Measurements from ENCODE around the gene KCNH1.

The KCNH1 gene

DNA sequence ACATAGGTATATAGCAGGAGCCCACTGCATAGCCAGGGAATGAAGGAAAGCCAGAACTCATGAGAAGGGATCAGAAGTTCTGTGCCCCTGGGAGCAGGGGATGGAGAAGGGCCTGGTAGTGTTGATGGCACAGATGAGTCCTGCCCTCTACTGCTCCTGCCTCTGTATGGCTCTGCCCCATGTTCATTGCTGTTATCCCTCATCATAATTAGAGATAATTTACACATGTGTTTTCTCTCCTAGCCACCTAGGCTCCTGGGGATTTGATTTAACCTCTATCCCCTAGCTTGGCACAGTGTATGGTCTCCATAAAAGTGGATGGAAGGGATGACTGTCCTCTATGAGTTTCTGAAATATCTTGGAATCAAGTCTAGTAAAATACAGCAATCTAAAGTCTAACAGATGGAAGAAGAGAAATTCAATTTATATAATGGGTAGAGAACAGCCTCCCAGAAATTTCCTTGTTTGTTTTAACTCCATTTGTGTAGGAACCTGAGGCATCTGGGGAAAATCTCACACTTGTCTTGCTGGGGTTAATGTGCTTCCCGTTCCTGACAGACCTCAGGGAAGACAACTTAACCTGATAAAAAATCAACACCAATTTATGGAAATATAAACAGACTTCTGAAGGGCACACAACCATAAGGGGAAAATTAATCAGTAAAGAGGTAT, 411.4 kb downstream of the KCNH1 start:
- Histone ChIP-seq H3K4me3 (replicated peaks; ENCODE audit: low read depth, low read length) (no peak overlapping the region), H3K36me3 (ENCODE audit: control insufficient read depth, insufficient read depth, low read length) (no peaks in the 10 kb centered on the region), H3K27me3 (replicated peaks; ENCODE audit: control insufficient read depth, insufficient read depth, low read length) (no peaks in the 10 kb centered on the region; the same call in 1 of the 2 replicates)
- TF ChIP-seq, protein P1, sequence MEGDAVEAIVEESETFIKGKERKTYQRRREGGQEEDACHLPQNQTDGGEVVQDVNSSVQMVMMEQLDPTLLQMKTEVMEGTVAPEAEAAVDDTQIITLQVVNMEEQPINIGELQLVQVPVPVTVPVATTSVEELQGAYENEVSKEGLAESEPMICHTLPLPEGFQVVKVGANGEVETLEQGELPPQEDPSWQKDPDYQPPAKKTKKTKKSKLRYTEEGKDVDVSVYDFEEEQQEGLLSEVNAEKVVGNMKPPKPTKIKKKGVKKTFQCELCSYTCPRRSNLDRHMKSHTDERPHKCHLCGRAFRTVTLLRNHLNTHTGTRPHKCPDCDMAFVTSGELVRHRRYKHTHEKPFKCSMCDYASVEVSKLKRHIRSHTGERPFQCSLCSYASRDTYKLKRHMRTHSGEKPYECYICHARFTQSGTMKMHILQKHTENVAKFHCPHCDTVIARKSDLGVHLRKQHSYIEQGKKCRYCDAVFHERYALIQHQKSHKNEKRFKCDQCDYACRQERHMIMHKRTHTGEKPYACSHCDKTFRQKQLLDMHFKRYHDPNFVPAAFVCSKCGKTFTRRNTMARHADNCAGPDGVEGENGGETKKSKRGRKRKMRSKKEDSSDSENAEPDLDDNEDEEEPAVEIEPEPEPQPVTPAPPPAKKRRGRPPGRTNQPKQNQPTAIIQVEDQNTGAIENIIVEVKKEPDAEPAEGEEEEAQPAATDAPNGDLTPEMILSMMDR (IDR thresholded peaks at IDR 0.05; ENCODE audit: insufficient read depth, low read length, poor library complexity, severe bottlenecking): no peak
- no peak for DNase-seq (ENCODE audit: extremely low read depth, insufficient read length)

DNA sequence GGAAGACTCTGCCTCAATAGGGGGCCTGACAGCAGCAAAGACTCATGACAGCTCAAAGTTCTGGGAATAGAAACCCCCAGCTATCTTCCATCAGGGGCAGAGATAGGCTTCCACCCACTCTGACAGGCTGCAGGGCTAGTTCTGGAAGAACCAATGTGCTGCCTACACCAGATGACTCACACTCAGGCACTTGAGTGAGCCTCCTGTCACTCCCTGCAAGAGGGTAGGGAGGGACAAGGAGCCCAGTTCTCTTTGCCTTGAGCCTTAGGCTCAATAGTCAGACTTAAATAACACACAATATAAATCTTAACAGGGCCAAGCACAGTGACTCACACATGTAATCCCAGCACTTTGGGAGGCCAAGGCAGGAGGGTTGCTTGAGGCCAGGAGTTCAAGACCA, 418.9 kb downstream of the KCNH1 start:
- no peak overlapping the region for H3K4me3 ChIP-seq (replicated peaks; ENCODE audit: low read depth, low read length)
- H3K27me3 ChIP-seq (replicated peaks; ENCODE audit: control insufficient read depth, insufficient read depth, low read length): no peaks in the 10 kb centered on the region
- TF ChIP-seq, protein P1 (IDR thresholded peaks at IDR 0.05; ENCODE audit: insufficient read depth, low read length, poor library complexity, severe bottlenecking): no peak
- DNase-seq (ENCODE audit: extremely low read depth, insufficient read length): no peak
- no peaks in the 10 kb centered on the region for H3K36me3 ChIP-seq (ENCODE audit: control insufficient read depth, insufficient read depth, low read length)

DNA sequence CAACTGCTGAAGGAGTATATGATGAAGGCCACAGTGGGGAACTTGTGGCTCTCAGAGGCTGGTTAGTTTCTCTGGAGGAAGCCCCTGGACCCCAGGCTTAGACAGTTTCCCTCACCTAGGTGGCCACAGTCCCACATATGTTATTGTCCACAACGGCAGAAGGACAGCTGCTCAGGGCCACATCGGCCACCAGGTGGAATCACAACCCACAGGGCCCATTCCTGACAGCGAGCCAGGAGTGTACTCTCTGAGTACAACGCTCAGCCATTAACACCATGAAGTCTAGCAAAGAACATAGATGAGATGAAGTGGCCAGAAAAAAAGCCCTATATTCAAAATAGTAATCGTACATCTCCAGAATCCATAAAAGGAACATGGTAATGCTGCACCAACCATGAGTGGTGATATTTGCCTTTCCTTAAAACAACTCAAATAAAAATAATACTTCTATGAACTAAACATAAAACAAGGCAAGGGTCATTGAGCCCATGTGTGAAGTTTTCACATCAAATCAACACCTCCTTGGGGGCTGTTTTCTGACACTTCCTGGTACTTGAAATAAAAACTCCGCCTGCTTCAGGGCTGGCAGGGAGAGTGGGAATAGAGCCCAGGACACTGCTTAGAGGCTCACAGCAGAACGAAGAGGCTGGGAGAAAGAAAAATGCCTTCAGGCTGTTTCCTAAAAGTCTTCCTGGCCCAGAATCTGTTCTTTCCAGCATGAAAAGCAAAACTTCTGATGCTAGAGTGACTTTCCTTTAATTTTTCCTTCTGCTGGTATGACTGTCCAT, 421.9 kb downstream of the KCNH1 start:
- TF ChIP-seq, protein P1 (IDR thresholded peaks at IDR 0.05; ENCODE audit: insufficient read depth, low read length, poor library complexity, severe bottlenecking): no peak
- Histone ChIP-seq H3K27me3 (replicated peaks; ENCODE audit: control insufficient read depth, insufficient read depth, low read length) (no peaks in the 10 kb centered on the region), H3K4me3 (replicated peaks; ENCODE audit: low read depth, low read length) (no peak overlapping the region), H3K36me3 (ENCODE audit: control insufficient read depth, insufficient read depth, low read length) (no peaks in the 10 kb centered on the region)
- DNase-seq (ENCODE audit: extremely low read depth, insufficient read length): no peak

DNA sequence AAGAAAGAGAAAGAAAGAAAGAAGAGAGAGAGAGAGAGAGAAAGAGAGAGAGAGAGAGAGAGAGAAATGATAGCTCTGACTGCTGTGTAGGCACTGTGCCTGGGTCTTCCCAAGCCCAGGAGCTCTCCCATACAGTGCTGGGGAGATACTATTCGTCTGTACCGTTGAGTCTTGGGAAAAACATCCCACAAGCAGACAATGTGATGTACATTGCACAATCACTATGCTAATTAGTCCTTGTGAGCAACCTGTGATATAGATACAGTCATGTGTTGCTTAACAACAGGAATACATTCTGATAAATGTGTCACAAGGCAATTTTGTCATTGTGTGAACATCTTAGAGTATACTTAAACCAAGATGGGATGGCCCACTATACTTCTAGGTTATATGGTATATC, 424.2 kb downstream of the KCNH1 start:
- H3K27me3 ChIP-seq (replicated peaks; ENCODE audit: control insufficient read depth, insufficient read depth, low read length): no peaks in the 10 kb centered on the region
- DNase-seq (ENCODE audit: extremely low read depth, insufficient read length): no peak
- TF ChIP-seq, protein P1 (IDR thresholded peaks at IDR 0.05; ENCODE audit: insufficient read depth, low read length, poor library complexity, severe bottlenecking): no peak

DNA sequence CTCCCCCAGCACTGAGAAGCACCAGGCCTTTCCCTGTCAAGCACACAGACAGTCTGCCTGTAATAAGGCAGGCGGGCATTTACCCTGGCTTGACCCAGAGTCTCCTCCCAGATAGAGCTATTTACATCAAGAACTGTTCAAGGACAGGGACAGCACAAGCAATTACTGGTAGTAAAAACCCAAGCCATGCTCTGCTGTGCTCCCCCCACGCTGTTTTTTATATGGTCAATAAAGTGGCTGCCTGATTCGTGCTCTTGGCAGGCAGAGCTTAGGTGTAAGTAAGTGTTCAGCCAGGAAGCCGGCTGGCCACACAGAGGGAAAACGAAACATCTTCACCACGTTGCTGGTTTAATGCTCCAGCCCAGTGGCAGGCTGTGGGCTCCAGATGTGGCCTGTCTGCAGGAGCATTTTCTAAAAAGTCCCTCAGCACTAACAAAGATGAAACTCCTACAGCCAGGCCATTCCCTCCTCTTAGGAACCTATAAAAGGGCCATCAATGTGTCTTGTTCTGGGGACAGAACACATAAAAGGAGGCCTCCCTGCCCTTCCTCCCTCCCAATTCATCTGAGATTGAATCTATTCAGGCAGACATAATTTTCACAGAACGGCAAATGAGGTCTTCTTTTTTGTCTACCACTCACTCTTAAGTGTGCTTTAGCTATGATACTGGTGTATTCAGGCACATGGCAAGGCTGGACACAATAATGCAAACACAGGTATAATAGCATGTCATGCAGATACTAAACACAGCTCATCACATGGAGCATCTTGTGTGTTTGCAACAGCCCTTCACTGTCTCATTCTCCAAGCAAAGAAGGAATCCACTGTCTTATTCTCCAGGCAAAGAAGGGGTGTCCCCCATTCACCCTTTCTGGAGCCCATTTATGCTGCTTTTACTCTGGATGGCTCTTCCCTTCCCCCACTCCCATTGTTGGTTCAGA, 426.4 kb downstream of the KCNH1 start:
- TF ChIP-seq, protein P1 (IDR thresholded peaks at IDR 0.05; ENCODE audit: insufficient read depth, low read length, poor library complexity, severe bottlenecking): no peak
- H3K27me3 ChIP-seq (replicated peaks; ENCODE audit: control insufficient read depth, insufficient read depth, low read length): no peaks in the 10 kb centered on the region
- no peaks in the 10 kb centered on the region for H3K36me3 ChIP-seq (ENCODE audit: control insufficient read depth, insufficient read depth, low read length)
- no peak overlapping the region for H3K4me3 ChIP-seq (replicated peaks; ENCODE audit: low read depth, low read length)
- DNase-seq (ENCODE audit: extremely low read depth, insufficient read length): no peak

More for the DNA sequence above, 424.2 kb downstream of the KCNH1 start:
- H3K36me3 ChIP-seq (ENCODE audit: control insufficient read depth, insufficient read depth, low read length): no peaks in the 10 kb centered on the region
- no peak overlapping the region for H3K4me3 ChIP-seq (replicated peaks; ENCODE audit: low read depth, low read length)
